ENCODE data around the gene TGM5.

DNA sequence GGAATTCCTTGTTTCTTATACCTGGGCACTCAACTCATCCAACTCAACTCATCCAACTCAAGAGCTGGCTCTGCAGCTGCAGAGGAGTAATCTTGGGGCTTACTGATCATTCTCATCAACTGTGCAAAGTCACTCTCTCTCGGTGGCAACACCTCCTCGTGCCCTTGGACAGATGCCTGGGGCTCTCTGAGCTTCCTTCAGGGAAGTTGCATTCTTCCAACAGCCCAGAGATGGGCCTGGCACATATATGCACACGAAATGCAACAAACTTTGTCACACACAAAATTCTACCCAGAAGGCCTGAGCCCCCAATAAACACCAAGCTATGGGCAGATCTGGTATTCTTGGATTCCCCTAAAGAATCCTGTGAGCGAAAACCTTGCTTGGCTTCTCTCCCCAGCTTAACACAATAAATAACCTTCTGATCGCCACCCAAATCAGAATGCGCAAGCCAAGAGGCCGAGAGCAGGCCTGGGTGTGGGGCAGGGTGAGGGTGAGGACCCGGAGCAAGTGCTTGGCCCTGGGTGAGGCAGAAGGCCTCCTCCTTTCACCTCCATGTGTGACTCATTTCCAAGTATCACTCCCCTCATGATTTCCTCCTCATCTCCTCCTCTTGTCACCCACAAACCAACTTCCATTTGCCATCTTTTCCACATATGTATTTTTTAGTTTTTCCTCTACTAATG is 15.4 kb downstream of the TGM5 start:
- no peak for TF ChIP-seq CTCF (IDR thresholded peaks at IDR 0.05)
- no peak for TF ChIP-seq POLR2A (IDR thresholded peaks at IDR 0.05)
- no peak for TF ChIP-seq POLR2AphosphoS5 (IDR thresholded peaks at IDR 0.05)
- TF ChIP-seq EP300 (IDR thresholded peaks at IDR 0.05) = no peak

All from gastroesophageal sphincter (tissue), 3 donors.